ENCODE measurements around the gene CIAO2B.
A peak's percentile ranks its signal among the peaks of the same experiment; 100 is the strongest.

The CIAO2B gene

GRCh38 chr16:66950971-66951790 is 17.0 kb upstream of the CIAO2B start:
- Histone ChIP-seq H2AFZ (ENCODE audit: low read length) (no peak overlapping the region), H3K4ac (ENCODE audit: low read length) (no peak overlapping the region), H3K23ac (ENCODE audit: low read depth, low read length, poor library complexity) (no peak overlapping the region), H4K91ac (ENCODE audit: low read depth, low read length, poor library complexity) (no peak overlapping the region), H3K36me3 (replicated peaks in 1 of 2; ENCODE audit: control insufficient read depth in 2 of 2, insufficient read depth in 2 of 2, low read length in 2 of 2) (no peaks in the 10 kb centered on the region), H3K4me2 (ENCODE audit: insufficient read depth, low read length, poor library complexity, severe bottlenecking) (no peak overlapping the region), H3K18ac (ENCODE audit: low read length) (no peak overlapping the region), H2AK5ac (ENCODE audit: low read depth, low read length) (no peak overlapping the region), H3K27me3 (ENCODE audit: control insufficient read depth in 3 of 3, insufficient read depth in 3 of 3, low read depth in 1 of 3, low read length in 3 of 3) (peaks cover 0 to 29% (median 15%) of the 10 kb centered on the region in 3 experiments), H3K79me1 (ENCODE audit: low read depth, low read length) (no peaks in the 10 kb centered on the region), H3K9me3 (replicated peaks in 1 of 2; ENCODE audit: control insufficient read depth in 2 of 2, insufficient read depth in 1 of 2, low read depth in 1 of 2, low read length in 2 of 2) (no peaks in the 10 kb centered on the region), H3K9ac (ENCODE audit: low read depth, low read length, poor library complexity) (no peak overlapping the region), H4K8ac (ENCODE audit: low read depth, low read length) (no peak overlapping the region), H3K27ac (replicated peaks; ENCODE audit: low read length) (no peak overlapping the region), H2BK15ac (ENCODE audit: low read length) (no peak overlapping the region), H3K14ac (ENCODE audit: low read length) (no peak overlapping the region), H3K4me1 (ENCODE audit: control insufficient read depth in 2 of 2, insufficient read depth in 1 of 2, low read depth in 1 of 2, low read length in 2 of 2) (no peaks in the 10 kb centered on the region), H2BK12ac (ENCODE audit: low read length) (no peak overlapping the region), H2BK120ac (ENCODE audit: low read depth, low read length) (no peak overlapping the region), H2BK5ac (ENCODE audit: low read length) (no peak overlapping the region), H3K4me3 (ENCODE audit: low read length in 2 of 2) (no peak overlapping the region)
- no peak for DNase-seq (ENCODE audit: low spot score)
- no CpG with 5 or more reads among the region's 4 CpGs for WGBS, 2 donors (ENCODE audit: extremely low coverage in 2 of 2, insufficient read length in 2 of 2, insufficient replicate concordance in 1 of 2)

GRCh38 chr16:66950437-66950836 is 16.2 kb upstream of the CIAO2B start:
- no peak overlapping the region for H2BK15ac ChIP-seq (ENCODE audit: low read length)
- no peaks in the 10 kb centered on the region for H3K4me1 ChIP-seq (ENCODE audit: control insufficient read depth in 2 of 2, insufficient read depth in 1 of 2, low read depth in 1 of 2, low read length in 2 of 2)
- H3K4me3 ChIP-seq (ENCODE audit: low read length in 2 of 2), result no peak overlapping the region
- peaks cover 0 to 29% (median 15%) of the 10 kb centered on the region in 3 experiments for H3K27me3 ChIP-seq (ENCODE audit: control insufficient read depth in 3 of 3, insufficient read depth in 3 of 3, low read depth in 1 of 3, low read length in 3 of 3)
- no peak for DNase-seq (ENCODE audit: low spot score)
- H3K23ac ChIP-seq (ENCODE audit: low read depth, low read length, poor library complexity), result no peak overlapping the region
- H4K91ac ChIP-seq (ENCODE audit: low read depth, low read length, poor library complexity), result no peak overlapping the region
- no peak overlapping the region for H2BK120ac ChIP-seq (ENCODE audit: low read depth, low read length)
- no peak overlapping the region for H3K18ac ChIP-seq (ENCODE audit: low read length)
- no peak overlapping the region for H2BK12ac ChIP-seq (ENCODE audit: low read length)
- no peak overlapping the region for H3K4ac ChIP-seq (ENCODE audit: low read length)
- no CpG with 5 or more reads among the region's 2 CpGs for WGBS, 2 donors (ENCODE audit: extremely low coverage in 2 of 2, insufficient read length in 2 of 2, insufficient replicate concordance in 1 of 2)
- H2AK5ac ChIP-seq (ENCODE audit: low read depth, low read length), result no peak overlapping the region
- no peak overlapping the region for H3K4me2 ChIP-seq (ENCODE audit: insufficient read depth, low read length, poor library complexity, severe bottlenecking)
- H3K14ac ChIP-seq (ENCODE audit: low read length), result peak overlapping the region; percentile 82
- H2AFZ ChIP-seq (ENCODE audit: low read length), result no peak overlapping the region
- no peaks in the 10 kb centered on the region for H3K36me3 ChIP-seq (replicated peaks in 1 of 2; ENCODE audit: control insufficient read depth in 2 of 2, insufficient read depth in 2 of 2, low read length in 2 of 2)
- H3K9ac ChIP-seq (ENCODE audit: low read depth, low read length, poor library complexity), result no peak overlapping the region
- H3K27ac ChIP-seq (replicated peaks; ENCODE audit: low read length), result no peak overlapping the region
- no peaks in the 10 kb centered on the region for H3K9me3 ChIP-seq (replicated peaks in 1 of 2; ENCODE audit: control insufficient read depth in 2 of 2, insufficient read depth in 1 of 2, low read depth in 1 of 2, low read length in 2 of 2)
- H2BK5ac ChIP-seq (ENCODE audit: low read length), result no peak overlapping the region
- H3K79me1 ChIP-seq (ENCODE audit: low read depth, low read length), result no peaks in the 10 kb centered on the region
- no peak overlapping the region for H4K8ac ChIP-seq (ENCODE audit: low read depth, low read length)

DNA sequence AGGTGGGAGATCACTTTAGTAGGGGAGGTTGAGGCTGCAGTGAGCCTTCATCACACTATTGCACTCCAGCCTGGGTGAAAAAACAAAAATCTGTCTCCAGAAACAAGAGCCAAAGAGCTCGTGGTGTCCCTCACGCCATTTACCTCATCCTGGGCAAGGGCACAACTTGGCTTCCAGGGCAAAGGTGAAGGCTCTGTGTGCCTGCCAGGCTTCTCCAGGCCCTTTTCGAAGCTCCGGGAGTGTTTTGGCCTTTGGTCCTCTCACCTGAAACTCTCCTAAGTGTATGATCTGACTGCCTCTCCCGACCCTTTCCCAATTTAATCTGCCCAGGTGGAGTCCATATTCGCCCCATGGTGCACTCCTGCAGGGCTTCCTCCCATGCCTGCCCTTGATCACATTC is 15.3 kb upstream of the CIAO2B start:
- no peak overlapping the region for H3K4me2 ChIP-seq (ENCODE audit: insufficient read depth, low read length, poor library complexity, severe bottlenecking)
- no CpG with 5 or more reads among the region's 6 CpGs for WGBS, 2 donors (ENCODE audit: extremely low coverage in 2 of 2, insufficient read length in 2 of 2, insufficient replicate concordance in 1 of 2)
- H3K4me1 ChIP-seq (ENCODE audit: control insufficient read depth in 2 of 2, insufficient read depth in 1 of 2, low read depth in 1 of 2, low read length in 2 of 2), result no peaks in the 10 kb centered on the region
- H3K27me3 ChIP-seq (ENCODE audit: control insufficient read depth in 3 of 3, insufficient read depth in 3 of 3, low read depth in 1 of 3, low read length in 3 of 3), result peaks cover 0 to 29% (median 14%) of the 10 kb centered on the region in 3 experiments
- H2BK120ac ChIP-seq (ENCODE audit: low read depth, low read length), result no peak overlapping the region
- H3K4ac ChIP-seq (ENCODE audit: low read length), result no peak overlapping the region
- H3K14ac ChIP-seq (ENCODE audit: low read length), result no peak overlapping the region
- no peak overlapping the region for H2BK15ac ChIP-seq (ENCODE audit: low read length)
- H2AK5ac ChIP-seq (ENCODE audit: low read depth, low read length), result no peak overlapping the region
- H3K36me3 ChIP-seq (replicated peaks in 1 of 2; ENCODE audit: control insufficient read depth in 2 of 2, insufficient read depth in 2 of 2, low read length in 2 of 2), result no peaks in the 10 kb centered on the region
- H2BK12ac ChIP-seq (ENCODE audit: low read length), result no peak overlapping the region
- H3K18ac ChIP-seq (ENCODE audit: low read length), result no peak overlapping the region
- no peak overlapping the region for H2AFZ ChIP-seq (ENCODE audit: low read length)
- DNase-seq (ENCODE audit: low spot score), result no peak
- no peak overlapping the region for H2BK5ac ChIP-seq (ENCODE audit: low read length)
- H3K9me3 ChIP-seq (replicated peaks in 1 of 2; ENCODE audit: control insufficient read depth in 2 of 2, insufficient read depth in 1 of 2, low read depth in 1 of 2, low read length in 2 of 2), result no peaks in the 10 kb centered on the region
- no peak overlapping the region for H3K27ac ChIP-seq (replicated peaks; ENCODE audit: low read length)
- H4K91ac ChIP-seq (ENCODE audit: low read depth, low read length, poor library complexity), result no peak overlapping the region
- H3K23ac ChIP-seq (ENCODE audit: low read depth, low read length, poor library complexity), result no peak overlapping the region
- no peaks in the 10 kb centered on the region for H3K79me1 ChIP-seq (ENCODE audit: low read depth, low read length)
- H3K9ac ChIP-seq (ENCODE audit: low read depth, low read length, poor library complexity), result no peak overlapping the region
- H3K4me3 ChIP-seq (ENCODE audit: low read length in 2 of 2), result no peak overlapping the region
- H4K8ac ChIP-seq (ENCODE audit: low read depth, low read length), result no peak overlapping the region

DNA sequence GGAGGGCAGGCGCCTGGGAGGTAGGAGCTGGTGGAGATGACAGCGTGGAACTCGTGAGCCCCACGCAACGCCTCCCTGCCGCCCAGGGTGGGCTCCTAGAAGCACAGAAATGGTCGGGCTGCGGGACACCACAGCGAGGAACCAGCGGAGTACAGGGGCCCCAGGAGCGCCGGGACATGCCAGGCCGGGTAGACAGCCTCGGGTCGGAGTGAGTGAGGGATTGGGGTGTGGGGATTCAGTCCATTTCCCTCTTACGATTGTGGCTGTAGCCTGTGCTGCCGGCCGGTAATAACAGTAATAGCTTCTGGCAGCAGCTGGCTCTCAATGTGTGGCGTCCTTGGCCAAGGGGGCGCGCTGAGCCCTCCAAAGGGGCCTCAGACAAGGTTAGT is 14.6 kb upstream of the CIAO2B start:
- Histone ChIP-seq H3K4me3 (ENCODE audit: low read length in 2 of 2) (no peak overlapping the region), H3K27me3 (ENCODE audit: control insufficient read depth in 3 of 3, insufficient read depth in 3 of 3, low read depth in 1 of 3, low read length in 3 of 3) (peaks cover 0 to 29% (median 14%) of the 10 kb centered on the region in 3 experiments), H2BK5ac (ENCODE audit: low read length) (no peak overlapping the region), H3K23ac (ENCODE audit: low read depth, low read length, poor library complexity) (peak overlapping the region; percentile 91), H4K91ac (ENCODE audit: low read depth, low read length, poor library complexity) (no peak overlapping the region), H2BK12ac (ENCODE audit: low read length) (no peak overlapping the region), H3K4me1 (ENCODE audit: control insufficient read depth in 2 of 2, insufficient read depth in 1 of 2, low read depth in 1 of 2, low read length in 2 of 2) (no peaks in the 10 kb centered on the region), H3K9ac (ENCODE audit: low read depth, low read length, poor library complexity) (no peak overlapping the region), H2AFZ (ENCODE audit: low read length) (no peak overlapping the region), H3K4ac (ENCODE audit: low read length) (no peak overlapping the region), H3K14ac (ENCODE audit: low read length) (peak overlapping the region; percentile 21), H3K36me3 (replicated peaks in 1 of 2; ENCODE audit: control insufficient read depth in 2 of 2, insufficient read depth in 2 of 2, low read length in 2 of 2) (peaks cover 0 to 4% of the 10 kb centered on the region in 2 donors), H3K18ac (ENCODE audit: low read length) (no peak overlapping the region), H4K8ac (ENCODE audit: low read depth, low read length) (no peak overlapping the region), H3K27ac (replicated peaks; ENCODE audit: low read length) (no peak overlapping the region), H2BK15ac (ENCODE audit: low read length) (no peak overlapping the region), H2BK120ac (ENCODE audit: low read depth, low read length) (no peak overlapping the region), H3K9me3 (replicated peaks in 1 of 2; ENCODE audit: control insufficient read depth in 2 of 2, insufficient read depth in 1 of 2, low read depth in 1 of 2, low read length in 2 of 2) (no peaks in the 10 kb centered on the region), H3K79me1 (ENCODE audit: low read depth, low read length) (no peaks in the 10 kb centered on the region), H2AK5ac (ENCODE audit: low read depth, low read length) (no peak overlapping the region), H3K4me2 (ENCODE audit: insufficient read depth, low read length, poor library complexity, severe bottlenecking) (no peak overlapping the region)
- no CpG with 5 or more reads among the region's 21 CpGs for WGBS, 2 donors (ENCODE audit: extremely low coverage in 2 of 2, insufficient read length in 2 of 2, insufficient replicate concordance in 1 of 2)
- DNase-seq (ENCODE audit: low spot score), result no peak

Measured in neuronal stem cell (in vitro differentiated cells).